ENCODE data around the gene CACNA1C.

The CACNA1C gene

DNA sequence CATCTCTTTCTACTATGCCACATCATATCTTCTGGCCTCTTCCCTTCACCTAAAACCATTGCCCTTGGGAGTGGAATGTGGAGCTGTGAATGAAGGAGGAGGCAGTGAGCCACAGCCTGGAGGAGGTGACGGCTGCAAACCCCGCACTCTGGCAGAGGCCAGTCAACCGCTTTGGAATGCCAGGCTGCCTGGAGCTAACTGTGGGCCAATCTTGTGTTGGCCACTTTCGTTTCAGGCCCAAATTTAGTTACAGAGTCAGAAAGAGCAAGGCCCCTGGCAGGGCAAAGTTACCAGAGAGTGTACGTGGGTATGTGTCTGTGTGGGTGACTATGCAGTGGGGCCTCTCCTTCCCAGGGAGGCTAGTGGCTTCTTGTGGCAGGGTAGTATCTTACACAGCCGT, 40.1 kb downstream of the CACNA1C start:
- Histone ChIP-seq H3K4me1 (ENCODE audit: insufficient read depth, poor library complexity, severe bottlenecking) (no peaks in the 10 kb centered on the region), H3K9me3 (ENCODE audit: severe bottlenecking) (no peaks in the 10 kb centered on the region), H3K27me3 (ENCODE audit: insufficient read depth, poor library complexity, severe bottlenecking) (peaks cover 10% of the 10 kb centered on the region), H3K36me3 (ENCODE audit: low read depth) (no peaks in the 10 kb centered on the region), H3K27ac (ENCODE audit: poor library complexity, severe bottlenecking) (no peak overlapping the region), H3K4me3 (ENCODE audit: severe bottlenecking) (no peak overlapping the region)
- DNase-seq (ENCODE audit: low spot score) = no peak
- TF ChIP-seq, protein P1, sequence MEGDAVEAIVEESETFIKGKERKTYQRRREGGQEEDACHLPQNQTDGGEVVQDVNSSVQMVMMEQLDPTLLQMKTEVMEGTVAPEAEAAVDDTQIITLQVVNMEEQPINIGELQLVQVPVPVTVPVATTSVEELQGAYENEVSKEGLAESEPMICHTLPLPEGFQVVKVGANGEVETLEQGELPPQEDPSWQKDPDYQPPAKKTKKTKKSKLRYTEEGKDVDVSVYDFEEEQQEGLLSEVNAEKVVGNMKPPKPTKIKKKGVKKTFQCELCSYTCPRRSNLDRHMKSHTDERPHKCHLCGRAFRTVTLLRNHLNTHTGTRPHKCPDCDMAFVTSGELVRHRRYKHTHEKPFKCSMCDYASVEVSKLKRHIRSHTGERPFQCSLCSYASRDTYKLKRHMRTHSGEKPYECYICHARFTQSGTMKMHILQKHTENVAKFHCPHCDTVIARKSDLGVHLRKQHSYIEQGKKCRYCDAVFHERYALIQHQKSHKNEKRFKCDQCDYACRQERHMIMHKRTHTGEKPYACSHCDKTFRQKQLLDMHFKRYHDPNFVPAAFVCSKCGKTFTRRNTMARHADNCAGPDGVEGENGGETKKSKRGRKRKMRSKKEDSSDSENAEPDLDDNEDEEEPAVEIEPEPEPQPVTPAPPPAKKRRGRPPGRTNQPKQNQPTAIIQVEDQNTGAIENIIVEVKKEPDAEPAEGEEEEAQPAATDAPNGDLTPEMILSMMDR (IDR thresholded peaks at IDR 0.05; ENCODE audit: poor library complexity, severe bottlenecking) = no peak
- ATAC-seq (ENCODE audit: low read depth) = no peak

DNA sequence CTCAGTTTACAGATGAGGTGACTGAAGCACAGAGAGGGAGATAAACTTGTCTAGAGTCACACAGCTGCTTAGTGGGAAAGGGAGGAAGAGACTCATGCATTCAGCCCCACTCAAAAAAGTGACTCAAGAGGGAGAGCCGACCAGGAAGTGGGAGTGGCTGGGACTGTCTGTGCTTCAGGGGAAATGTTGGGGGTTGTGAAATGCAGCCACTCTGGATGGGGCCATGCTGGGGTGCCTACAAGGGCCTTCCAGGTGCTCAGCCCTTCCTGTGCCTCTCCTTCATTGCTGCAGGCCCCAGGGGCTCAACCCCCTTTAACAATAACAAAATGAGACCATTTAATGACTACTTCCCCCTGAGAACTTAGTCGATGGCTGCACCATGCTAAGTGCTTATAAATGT, 41.8 kb downstream of the CACNA1C start:
- no peaks in the 10 kb centered on the region for H3K36me3 ChIP-seq (ENCODE audit: low read depth)
- no peak for ATAC-seq (ENCODE audit: low read depth)

DNA sequence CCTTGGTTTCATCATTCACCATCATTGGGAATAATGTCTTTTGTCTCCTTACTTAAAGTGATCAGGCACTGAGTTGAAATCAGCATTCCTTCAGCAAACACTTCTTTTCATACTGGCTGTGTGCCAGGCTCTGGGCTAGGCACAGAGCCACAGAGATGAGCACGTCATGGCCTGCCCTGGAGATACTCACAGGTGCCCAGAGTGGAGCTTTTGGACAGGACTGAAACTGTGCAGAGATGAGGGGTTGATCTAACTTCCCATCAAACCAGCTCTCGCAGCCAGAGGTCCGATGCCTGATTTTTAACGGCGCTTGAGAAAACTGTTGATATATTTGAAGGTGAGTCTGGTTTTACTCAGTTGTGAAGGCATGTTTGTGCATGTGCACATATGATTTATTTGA, 43.1 kb downstream of the CACNA1C start:
- no peaks in the 10 kb centered on the region for H3K9me3 ChIP-seq (ENCODE audit: severe bottlenecking)

More for the DNA sequence above, 41.8 kb downstream of the CACNA1C start:
- DNase-seq (ENCODE audit: low spot score) = no peak
- TF ChIP-seq, protein P1 (IDR thresholded peaks at IDR 0.05; ENCODE audit: poor library complexity, severe bottlenecking) = no peak
- no peak overlapping the region for H3K27ac ChIP-seq (ENCODE audit: poor library complexity, severe bottlenecking)
- H3K4me3 ChIP-seq (ENCODE audit: severe bottlenecking) = no peak overlapping the region
- no peaks in the 10 kb centered on the region for H3K9me3 ChIP-seq (ENCODE audit: severe bottlenecking)
- no peaks in the 10 kb centered on the region for H3K4me1 ChIP-seq (ENCODE audit: insufficient read depth, poor library complexity, severe bottlenecking)
- H3K27me3 ChIP-seq (ENCODE audit: insufficient read depth, poor library complexity, severe bottlenecking) = peaks cover 6% of the 10 kb centered on the region

DNA sequence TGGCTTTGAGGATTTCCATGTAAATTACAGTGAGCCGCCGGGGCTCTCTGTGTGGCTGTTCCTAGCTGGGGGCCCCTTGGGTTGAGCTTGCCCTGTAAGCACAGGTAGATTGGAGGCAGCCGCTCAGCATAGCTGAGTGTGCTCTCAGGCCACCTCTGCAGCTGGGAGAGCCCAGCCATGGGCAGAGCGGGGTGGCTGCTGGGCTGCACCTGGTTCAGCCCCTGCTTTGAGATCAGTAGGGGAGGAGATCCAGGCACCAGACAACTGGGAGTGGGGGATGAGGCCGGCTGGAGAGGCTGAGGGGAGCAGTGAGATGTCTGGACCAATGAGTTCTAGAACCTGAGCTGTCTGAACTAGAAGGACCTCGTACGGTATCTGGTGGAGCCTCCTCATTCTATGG, 44.8 kb downstream of the CACNA1C start:
- Histone ChIP-seq H3K4me3 (ENCODE audit: severe bottlenecking) (no peak overlapping the region), H3K9me3 (ENCODE audit: severe bottlenecking) (no peaks in the 10 kb centered on the region), H3K27ac (ENCODE audit: poor library complexity, severe bottlenecking) (no peak overlapping the region), H3K27me3 (ENCODE audit: insufficient read depth, poor library complexity, severe bottlenecking) (no peaks in the 10 kb centered on the region), H3K36me3 (ENCODE audit: low read depth) (no peaks in the 10 kb centered on the region), H3K4me1 (ENCODE audit: insufficient read depth, poor library complexity, severe bottlenecking) (no peaks in the 10 kb centered on the region)
- TF ChIP-seq, protein P1 (IDR thresholded peaks at IDR 0.05; ENCODE audit: poor library complexity, severe bottlenecking) = no peak
- ATAC-seq (ENCODE audit: low read depth) (no peak), DNase-seq (ENCODE audit: low spot score) (no peak)

More for the DNA sequence above, 43.1 kb downstream of the CACNA1C start:
- DNase-seq (ENCODE audit: low spot score) (no peak), ATAC-seq (ENCODE audit: low read depth) (no peak)
- Histone ChIP-seq H3K36me3 (ENCODE audit: low read depth) (no peaks in the 10 kb centered on the region), H3K27ac (ENCODE audit: poor library complexity, severe bottlenecking) (no peak overlapping the region), H3K4me1 (ENCODE audit: insufficient read depth, poor library complexity, severe bottlenecking) (no peaks in the 10 kb centered on the region), H3K4me3 (ENCODE audit: severe bottlenecking) (no peak overlapping the region), H3K27me3 (ENCODE audit: insufficient read depth, poor library complexity, severe bottlenecking) (peaks cover 6% of the 10 kb centered on the region)
- TF ChIP-seq, protein P1 (IDR thresholded peaks at IDR 0.05; ENCODE audit: poor library complexity, severe bottlenecking) = no peak

DNA sequence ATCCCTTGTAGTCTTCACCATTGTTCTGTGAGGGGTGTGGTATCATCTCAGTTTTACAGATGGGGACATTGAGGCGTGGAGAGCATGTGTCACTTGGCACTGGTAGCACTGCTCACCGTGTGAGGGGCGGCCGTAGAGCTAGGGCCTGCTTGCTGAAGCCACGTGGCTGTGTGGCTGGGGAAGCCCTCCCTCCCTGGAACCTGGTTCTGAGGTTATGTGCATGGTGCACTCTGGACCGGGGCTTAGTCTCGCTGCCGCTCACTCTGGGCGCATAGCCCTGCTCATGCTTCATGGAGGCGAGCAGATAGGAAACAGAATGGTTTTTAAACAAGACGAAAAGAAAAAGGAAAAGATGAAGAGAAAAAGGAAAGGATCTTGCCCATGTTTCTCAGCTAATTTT, 46.1 kb downstream of the CACNA1C start:
- H3K27ac ChIP-seq (ENCODE audit: poor library complexity, severe bottlenecking) = no peak overlapping the region
- no peak for ATAC-seq (ENCODE audit: low read depth)
- H3K36me3 ChIP-seq (ENCODE audit: low read depth) = no peaks in the 10 kb centered on the region
- TF ChIP-seq, protein P1 (IDR thresholded peaks at IDR 0.05; ENCODE audit: poor library complexity, severe bottlenecking) = no peak
- no peak for DNase-seq (ENCODE audit: low spot score)
- H3K9me3 ChIP-seq (ENCODE audit: severe bottlenecking) = no peaks in the 10 kb centered on the region
- no peaks in the 10 kb centered on the region for H3K4me1 ChIP-seq (ENCODE audit: insufficient read depth, poor library complexity, severe bottlenecking)
- H3K27me3 ChIP-seq (ENCODE audit: insufficient read depth, poor library complexity, severe bottlenecking) = peaks cover 4% of the 10 kb centered on the region
- H3K4me3 ChIP-seq (ENCODE audit: severe bottlenecking) = no peak overlapping the region

Data from RWPE2 (cell line).